ENCODE measurements around the gene BORCS6. TPM values are rescaled to one million over a fixed set of nuclear protein-coding genes. Genes with fewer than 3 reads are reported as not detected.

The BORCS6 gene
- total and polyA plus RNA-seq, 2 of the 13 experiments (the other 11 are each of a cell fraction or from before 2014, with no cell fraction given), result 2.0 to 5.1 TPM

DNA sequence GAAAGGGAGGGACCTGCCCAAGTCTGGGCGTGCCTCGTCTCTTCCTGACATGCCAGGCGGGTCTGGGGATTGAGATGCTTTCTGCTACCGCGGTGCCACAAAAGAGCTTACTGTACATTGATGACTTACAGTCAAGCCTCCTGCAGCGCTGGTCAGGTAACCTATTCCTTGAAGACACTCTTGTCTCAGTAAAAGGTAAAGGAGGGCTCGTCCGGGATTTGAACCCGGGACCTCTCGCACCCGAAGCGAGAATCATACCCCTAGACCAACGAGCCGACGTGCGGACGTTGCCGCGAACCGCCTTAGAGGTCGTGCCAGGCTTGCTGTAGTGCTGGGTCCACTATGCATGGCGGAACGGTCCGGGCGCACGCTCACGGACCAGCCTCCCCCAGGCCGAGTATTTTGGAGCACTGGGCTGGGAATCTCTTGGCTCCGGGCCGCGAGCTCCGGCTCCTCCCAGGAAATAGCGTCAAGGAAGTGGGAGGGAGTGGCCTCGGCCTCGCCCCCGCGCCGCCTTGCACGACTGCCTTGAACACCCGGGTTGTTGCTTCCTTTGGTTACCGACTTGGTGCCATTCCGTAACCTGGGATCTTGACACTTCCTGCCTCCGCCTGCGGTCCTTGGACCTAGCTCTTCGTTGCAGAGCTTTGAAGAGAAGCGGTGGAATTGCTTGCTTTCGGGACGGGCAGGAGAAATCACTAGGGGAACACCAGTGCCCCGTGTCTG is 32.8 kb upstream of the BORCS6 start (continued):
- TF ChIP-seq, protein P1, sequence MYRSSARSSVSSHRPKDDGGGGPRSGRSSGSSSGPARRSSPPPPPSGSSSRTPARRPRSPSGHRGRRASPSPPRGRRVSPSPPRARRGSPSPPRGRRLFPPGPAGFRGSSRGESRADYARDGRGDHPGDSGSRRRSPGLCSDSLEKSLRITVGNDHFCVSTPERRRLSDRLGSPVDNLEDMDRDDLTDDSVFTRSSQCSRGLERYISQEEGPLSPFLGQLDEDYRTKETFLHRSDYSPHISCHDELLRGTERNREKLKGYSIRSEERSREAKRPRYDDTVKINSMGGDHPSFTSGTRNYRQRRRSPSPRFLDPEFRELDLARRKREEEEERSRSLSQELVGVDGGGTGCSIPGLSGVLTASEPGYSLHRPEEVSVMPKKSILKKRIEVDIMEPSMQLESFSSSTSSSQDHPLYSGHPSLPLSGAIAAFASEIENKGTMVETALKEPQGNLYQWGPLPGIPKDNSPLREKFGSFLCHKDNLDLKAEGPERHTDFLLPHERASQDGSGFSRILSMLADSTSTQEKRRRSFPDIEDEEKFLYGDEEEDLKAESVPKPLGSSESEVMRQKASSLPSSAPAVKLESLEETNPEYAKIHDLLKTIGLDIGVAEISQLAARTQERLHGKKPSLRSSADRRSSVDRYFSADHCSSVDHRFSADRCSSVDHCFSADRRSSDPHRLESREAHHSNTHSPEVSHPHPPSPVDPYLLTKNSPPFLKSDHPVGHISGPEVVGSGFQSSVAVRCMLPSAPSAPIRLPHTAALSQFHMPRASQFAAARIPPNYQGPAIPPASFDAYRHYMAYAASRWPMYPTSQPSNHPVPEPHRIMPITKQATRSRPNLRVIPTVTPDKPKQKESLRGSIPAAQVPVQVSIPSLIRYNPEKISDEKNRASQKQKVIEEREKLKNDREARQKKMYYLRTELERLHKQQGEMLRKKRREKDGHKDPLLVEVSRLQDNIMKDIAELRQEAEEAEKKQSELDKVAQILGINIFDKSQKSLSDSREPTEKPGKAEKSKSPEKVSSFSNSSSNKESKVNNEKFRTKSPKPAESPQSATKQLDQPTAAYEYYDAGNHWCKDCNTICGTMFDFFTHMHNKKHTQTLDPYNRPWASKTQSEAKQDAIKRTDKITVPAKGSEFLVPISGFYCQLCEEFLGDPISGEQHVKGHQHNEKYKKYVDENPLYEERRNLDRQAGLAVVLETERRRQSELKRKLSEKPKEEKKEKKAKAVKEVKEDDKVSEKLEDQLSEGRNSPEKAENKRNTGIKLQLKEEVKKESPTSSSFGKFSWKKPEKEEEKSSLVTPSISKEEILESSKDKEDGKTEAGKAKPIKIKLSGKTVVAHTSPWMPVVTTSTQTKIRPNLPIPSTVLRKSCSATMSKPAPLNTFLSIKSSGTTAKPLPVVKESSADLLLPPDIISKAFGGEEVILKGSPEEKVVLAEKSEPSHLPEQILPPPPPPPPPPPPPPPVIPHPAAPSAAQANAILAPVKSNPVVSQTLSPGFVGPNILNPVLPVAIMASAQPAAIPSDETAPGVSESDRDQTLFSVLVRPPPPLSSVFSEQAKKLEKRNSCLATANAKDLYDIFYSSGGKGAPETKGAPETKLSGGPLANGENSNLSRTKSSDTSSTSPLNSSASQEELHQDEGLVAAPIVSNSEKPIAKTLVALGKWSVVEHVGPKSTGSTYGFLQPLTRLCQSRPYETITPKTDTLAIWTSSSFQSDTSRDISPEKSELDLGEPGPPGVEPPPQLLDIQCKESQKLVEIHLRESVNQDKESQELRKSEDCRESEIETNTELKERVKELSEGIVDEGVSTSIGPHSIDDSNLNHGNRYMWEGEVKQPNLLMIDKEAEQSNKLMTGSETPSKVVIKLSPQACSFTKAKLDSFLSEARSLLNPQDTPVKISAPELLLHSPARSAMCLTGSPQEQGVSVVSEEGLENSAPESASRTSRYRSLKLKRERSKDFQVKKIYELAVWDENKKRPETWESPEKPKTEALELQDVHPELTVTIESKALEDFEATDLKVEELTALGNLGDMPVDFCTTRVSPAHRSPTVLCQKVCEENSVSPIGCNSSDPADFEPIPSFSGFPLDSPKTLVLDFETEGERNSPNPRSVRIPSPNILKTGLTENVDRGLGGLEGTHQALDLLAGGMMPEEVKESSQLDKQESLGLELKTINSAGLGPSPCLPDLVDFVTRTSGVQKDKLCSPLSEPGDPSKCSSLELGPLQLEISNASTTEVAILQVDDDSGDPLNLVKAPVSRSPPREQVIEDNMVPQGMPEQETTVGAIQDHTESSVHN (CRISPR knock-in tag; IDR thresholded peaks at IDR 0.05), result no peak
- TF ChIP-seq ZFY (CRISPR knock-in tag; IDR thresholded peaks at IDR 0.05) (no peak; the same call in none of the 2 replicates), PRMT3 (CRISPR knock-in tag; IDR thresholded peaks at IDR 0.05; ENCODE audit: borderline replicate concordance, low read depth) (0 out of 2 replicates have a peak, but pooled peaks have one; percentile 60), KLF16 (CRISPR knock-in tag; IDR thresholded peaks at IDR 0.05) (peak in 1 of 2 experiments; percentile 76; a peak in 2 of 4 replicates), ZNF773 (CRISPR knock-in tag; IDR thresholded peaks at IDR 0.05; ENCODE audit: borderline replicate concordance) (no peak), ISX (CRISPR knock-in tag; conservative IDR thresholded peaks at IDR 0.05) (no peak; the same call in 1 of the 2 replicates), FIP1L1 (IDR thresholded peaks at IDR 0.05; ENCODE audit: borderline replicate concordance, insufficient read depth, low read depth, low read length) (0 out of 2 replicates have a peak, but pooled peaks have one; percentile 38), SMAD1 (CRISPR knock-in tag; IDR thresholded peaks at IDR 0.05; ENCODE audit: borderline replicate concordance, low read depth) (peak; percentile 93; the same call in 1 of the 2 replicates), TGIF2 (CRISPR knock-in tag; IDR thresholded peaks at IDR 0.05) (no peak; the same call in 1 of the 2 replicates), ZNF343 (CRISPR knock-in tag; IDR thresholded peaks at IDR 0.05) (no peak; the same call in 1 of the 2 replicates)
- TF ChIP-seq, protein P2, sequence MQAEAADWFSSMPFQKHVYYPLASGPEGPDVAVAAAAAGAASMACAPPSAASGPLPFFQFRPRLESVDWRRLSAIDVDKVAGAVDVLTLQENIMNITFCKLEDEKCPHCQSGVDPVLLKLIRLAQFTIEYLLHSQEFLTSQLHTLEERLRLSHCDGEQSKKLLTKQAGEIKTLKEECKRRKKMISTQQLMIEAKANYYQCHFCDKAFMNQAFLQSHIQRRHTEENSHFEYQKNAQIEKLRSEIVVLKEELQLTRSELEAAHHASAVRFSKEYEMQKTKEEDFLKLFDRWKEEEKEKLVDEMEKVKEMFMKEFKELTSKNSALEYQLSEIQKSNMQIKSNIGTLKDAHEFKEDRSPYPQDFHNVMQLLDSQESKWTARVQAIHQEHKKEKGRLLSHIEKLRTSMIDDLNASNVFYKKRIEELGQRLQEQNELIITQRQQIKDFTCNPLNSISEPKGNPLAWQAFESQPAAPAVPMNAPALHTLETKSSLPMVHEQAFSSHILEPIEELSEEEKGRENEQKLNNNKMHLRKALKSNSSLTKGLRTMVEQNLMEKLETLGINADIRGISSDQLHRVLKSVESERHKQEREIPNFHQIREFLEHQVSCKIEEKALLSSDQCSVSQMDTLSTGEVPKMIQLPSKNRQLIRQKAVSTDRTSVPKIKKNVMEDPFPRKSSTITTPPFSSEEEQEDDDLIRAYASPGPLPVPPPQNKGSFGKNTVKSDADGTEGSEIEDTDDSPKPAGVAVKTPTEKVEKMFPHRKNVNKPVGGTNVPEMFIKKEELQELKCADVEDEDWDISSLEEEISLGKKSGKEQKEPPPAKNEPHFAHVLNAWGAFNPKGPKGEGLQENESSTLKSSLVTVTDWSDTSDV (CRISPR knock-in tag; IDR thresholded peaks at IDR 0.05), result 0 out of 2 replicates have a peak, but pooled peaks have one; percentile 58
- TF ChIP-seq, protein P3, sequence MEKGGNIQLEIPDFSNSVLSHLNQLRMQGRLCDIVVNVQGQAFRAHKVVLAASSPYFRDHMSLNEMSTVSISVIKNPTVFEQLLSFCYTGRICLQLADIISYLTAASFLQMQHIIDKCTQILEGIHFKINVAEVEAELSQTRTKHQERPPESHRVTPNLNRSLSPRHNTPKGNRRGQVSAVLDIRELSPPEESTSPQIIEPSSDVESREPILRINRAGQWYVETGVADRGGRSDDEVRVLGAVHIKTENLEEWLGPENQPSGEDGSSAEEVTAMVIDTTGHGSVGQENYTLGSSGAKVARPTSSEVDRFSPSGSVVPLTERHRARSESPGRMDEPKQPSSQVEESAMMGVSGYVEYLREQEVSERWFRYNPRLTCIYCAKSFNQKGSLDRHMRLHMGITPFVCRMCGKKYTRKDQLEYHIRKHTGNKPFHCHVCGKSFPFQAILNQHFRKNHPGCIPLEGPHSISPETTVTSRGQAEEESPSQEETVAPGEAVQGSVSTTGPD (CRISPR knock-in tag; IDR thresholded peaks at IDR 0.05), result no peak
- TF ChIP-seq, protein P4, sequence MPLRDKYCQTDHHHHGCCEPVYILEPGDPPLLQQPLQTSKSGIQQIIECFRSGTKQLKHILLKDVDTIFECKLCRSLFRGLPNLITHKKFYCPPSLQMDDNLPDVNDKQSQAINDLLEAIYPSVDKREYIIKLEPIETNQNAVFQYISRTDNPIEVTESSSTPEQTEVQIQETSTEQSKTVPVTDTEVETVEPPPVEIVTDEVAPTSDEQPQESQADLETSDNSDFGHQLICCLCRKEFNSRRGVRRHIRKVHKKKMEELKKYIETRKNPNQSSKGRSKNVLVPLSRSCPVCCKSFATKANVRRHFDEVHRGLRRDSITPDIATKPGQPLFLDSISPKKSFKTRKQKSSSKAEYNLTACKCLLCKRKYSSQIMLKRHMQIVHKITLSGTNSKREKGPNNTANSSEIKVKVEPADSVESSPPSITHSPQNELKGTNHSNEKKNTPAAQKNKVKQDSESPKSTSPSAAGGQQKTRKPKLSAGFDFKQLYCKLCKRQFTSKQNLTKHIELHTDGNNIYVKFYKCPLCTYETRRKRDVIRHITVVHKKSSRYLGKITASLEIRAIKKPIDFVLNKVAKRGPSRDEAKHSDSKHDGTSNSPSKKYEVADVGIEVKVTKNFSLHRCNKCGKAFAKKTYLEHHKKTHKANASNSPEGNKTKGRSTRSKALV (CRISPR knock-in tag; IDR thresholded peaks at IDR 0.05), result no peak

Measured in HepG2 (cell line).